GM12865 (cell line): ENCODE measurements around the gene EEF1AKMT1.

Source experiments
- DNase-seq: peaks from one replicate; pipeline ENCODE4 v3.0.0; 2010; ENCODE audit warnings: low read depth
- H3K4me3 ChIP-seq: 2 replicates; pipeline ENCODE4 v1.5.1; 2011; ENCODE audit warnings: mild to moderate bottlenecking, low read depth, low read length, control low read depth
- TF ChIP-seq, protein P1 (sequence below): IDR thresholded peaks from 2 replicates; pipeline ENCODE4 v1.5.1; 2011; ENCODE audit warnings: low read length, control low read depth, low read depth, inconsistent platforms; ENCODE audit not compliant: insufficient read depth; ENCODE audit errors: missing control alignments

EEF1AKMT1 gene

GRCh38 chr13:20714161-20714560, 59.6 kb downstream of the EEF1AKMT1 start:
- DNase-seq, result no peak
- TF ChIP-seq, protein P1, sequence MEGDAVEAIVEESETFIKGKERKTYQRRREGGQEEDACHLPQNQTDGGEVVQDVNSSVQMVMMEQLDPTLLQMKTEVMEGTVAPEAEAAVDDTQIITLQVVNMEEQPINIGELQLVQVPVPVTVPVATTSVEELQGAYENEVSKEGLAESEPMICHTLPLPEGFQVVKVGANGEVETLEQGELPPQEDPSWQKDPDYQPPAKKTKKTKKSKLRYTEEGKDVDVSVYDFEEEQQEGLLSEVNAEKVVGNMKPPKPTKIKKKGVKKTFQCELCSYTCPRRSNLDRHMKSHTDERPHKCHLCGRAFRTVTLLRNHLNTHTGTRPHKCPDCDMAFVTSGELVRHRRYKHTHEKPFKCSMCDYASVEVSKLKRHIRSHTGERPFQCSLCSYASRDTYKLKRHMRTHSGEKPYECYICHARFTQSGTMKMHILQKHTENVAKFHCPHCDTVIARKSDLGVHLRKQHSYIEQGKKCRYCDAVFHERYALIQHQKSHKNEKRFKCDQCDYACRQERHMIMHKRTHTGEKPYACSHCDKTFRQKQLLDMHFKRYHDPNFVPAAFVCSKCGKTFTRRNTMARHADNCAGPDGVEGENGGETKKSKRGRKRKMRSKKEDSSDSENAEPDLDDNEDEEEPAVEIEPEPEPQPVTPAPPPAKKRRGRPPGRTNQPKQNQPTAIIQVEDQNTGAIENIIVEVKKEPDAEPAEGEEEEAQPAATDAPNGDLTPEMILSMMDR, result no peak
- no peak overlapping the region for H3K4me3 ChIP-seq

- no peak for DNase-seq
Measured at GRCh38 chr13:20713751-20714150, 60.0 kb downstream of the EEF1AKMT1 start.

DNA sequence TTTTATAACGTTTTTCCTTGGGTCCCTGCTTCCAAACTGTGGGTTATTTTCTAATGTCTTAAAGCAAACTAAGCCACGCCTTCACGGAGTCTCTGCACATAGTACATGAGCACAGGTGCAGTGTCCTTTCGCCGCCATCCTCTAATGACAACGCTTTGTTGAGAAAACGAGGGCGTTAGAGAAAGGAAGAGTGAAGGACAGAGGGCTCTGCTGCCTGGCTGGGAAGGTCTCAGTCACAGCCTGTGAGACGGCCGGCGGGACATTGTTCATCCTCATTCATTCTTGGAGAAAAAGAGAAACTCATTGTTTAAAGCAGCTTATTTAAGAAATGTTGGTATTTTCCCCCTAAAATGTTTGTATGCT, 60.8 kb downstream of the EEF1AKMT1 start:
- DNase-seq, result no peak
- TF ChIP-seq, protein P1, result no peak
- H3K4me3 ChIP-seq, result no peak overlapping the region

More at GRCh38 chr13:20713751-20714150, 60.0 kb downstream of the EEF1AKMT1 start:
- H3K4me3 ChIP-seq, result no peak overlapping the region
- TF ChIP-seq, protein P1, result no peak

DNA sequence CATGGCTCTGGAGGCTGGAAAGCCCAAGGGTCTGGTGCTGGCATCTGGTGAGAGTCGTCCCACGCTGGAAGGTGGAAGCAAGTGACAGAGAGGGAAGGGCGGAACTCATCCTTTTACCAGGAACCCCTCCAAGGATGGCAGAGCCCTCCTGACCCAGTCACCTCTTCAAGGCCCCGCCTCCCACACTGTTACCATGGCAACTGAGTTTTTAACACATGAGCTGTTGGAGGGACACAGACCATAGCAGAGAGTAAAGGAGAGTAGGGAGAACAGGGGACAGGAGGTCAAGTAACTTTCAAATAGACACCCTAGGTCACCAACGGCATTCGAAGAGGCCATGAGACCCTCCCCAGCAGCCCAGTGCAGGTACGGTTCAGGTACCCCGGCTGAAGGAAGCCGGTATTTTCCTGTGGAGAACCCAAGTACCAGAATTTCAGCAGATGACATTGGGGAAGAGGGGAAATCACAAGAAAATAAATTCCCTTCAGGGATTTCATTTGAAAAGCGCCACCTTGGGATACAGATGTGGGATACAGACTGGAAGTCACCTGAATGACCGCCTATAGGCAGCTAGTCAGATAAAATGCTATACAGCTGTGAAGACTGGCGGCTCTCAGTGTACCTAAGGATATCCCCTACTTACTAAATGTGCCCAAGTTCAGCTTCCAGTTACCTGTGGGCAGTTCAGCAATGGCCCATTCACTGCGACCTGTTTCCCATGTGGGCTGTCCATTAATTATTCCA, 62.3 kb downstream of the EEF1AKMT1 start:
- no peak overlapping the region for H3K4me3 ChIP-seq
- TF ChIP-seq, protein P1, result no peak
- peak; percentile 32 for DNase-seq

DNA sequence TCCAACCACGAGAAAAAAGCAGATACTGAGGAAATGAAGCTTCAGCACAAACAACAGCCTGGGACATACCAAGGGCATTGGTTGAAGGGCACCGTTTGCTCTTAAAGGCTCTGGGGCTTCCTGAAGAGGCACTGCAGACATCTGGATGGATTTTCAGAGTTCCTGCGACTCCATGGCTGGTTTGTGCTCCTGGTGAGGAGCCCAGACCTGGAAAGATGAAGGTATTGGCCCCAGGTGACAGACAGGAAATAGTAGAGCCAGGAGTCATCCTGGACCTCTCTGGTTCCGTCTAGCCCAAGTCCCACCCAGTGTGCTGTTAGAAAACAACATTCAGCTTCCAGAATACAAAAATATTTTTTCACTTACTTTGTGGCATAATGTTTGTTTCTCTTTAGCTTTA, 64.0 kb downstream of the EEF1AKMT1 start:
- TF ChIP-seq, protein P1, result no peak
- no peak for DNase-seq
- no peak overlapping the region for H3K4me3 ChIP-seq

DNA sequence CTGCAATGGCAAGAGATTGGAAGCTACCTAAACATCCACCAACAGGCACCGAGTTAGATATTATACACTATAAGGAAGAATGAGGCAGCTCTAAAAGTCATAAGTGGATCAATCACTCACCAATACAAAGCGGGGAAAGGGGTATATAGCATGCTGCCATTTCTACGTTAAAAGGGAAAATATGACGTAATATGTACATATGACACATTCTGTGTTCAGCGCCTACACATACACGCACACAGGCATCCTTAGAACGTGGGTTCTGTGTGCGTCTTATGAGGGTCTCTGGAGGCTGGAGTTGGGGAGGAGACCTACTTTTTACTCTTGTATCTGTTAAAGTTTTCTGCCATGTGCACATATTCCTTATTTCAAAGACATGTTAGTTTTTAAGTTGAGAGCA, 64.4 kb downstream of the EEF1AKMT1 start:
- DNase-seq, result no peak
- TF ChIP-seq, protein P1, result no peak
- no peak overlapping the region for H3K4me3 ChIP-seq

DNA sequence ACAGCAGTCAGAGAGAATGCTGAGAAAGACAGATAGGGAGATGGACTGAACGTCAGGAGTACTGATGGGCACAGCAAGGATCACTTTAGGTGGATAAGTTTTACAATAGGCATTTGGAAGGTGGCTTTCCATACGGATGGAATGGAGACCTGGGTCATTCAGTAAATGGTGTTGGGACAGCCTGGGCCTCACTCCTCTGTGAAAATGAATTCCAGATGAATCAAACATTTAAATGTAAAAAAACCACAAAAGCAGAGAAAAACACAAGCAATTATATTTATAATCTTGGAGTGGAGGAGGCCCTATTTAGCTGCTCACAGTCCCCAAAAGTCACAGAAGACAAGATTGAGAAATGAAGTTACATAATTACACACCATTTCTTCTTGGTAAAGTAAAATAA, 65.5 kb downstream of the EEF1AKMT1 start:
- TF ChIP-seq, protein P1, result no peak

More for the DNA sequence above, 65.5 kb downstream of the EEF1AKMT1 start:
- no peak overlapping the region for H3K4me3 ChIP-seq
- DNase-seq, result no peak
